IPS-NIHi7 (cell line): ENCODE data around the gene RNF17.
A peak's percentile ranks its signal among the peaks of the same experiment; 100 is the strongest.
"Not testable (repeated sequence)": the region's sequence is repeated elsewhere in the genome, so short reads cannot be mapped to it uniquely, and the experiment has no call there.

Experiments used
- DNase-seq: peaks from one replicate; pipeline ENCODE4 v3.0.0; 2012; ENCODE audit warnings: mixed read lengths; ENCODE audit errors: extremely low spot score

The RNF17 gene, protein sequence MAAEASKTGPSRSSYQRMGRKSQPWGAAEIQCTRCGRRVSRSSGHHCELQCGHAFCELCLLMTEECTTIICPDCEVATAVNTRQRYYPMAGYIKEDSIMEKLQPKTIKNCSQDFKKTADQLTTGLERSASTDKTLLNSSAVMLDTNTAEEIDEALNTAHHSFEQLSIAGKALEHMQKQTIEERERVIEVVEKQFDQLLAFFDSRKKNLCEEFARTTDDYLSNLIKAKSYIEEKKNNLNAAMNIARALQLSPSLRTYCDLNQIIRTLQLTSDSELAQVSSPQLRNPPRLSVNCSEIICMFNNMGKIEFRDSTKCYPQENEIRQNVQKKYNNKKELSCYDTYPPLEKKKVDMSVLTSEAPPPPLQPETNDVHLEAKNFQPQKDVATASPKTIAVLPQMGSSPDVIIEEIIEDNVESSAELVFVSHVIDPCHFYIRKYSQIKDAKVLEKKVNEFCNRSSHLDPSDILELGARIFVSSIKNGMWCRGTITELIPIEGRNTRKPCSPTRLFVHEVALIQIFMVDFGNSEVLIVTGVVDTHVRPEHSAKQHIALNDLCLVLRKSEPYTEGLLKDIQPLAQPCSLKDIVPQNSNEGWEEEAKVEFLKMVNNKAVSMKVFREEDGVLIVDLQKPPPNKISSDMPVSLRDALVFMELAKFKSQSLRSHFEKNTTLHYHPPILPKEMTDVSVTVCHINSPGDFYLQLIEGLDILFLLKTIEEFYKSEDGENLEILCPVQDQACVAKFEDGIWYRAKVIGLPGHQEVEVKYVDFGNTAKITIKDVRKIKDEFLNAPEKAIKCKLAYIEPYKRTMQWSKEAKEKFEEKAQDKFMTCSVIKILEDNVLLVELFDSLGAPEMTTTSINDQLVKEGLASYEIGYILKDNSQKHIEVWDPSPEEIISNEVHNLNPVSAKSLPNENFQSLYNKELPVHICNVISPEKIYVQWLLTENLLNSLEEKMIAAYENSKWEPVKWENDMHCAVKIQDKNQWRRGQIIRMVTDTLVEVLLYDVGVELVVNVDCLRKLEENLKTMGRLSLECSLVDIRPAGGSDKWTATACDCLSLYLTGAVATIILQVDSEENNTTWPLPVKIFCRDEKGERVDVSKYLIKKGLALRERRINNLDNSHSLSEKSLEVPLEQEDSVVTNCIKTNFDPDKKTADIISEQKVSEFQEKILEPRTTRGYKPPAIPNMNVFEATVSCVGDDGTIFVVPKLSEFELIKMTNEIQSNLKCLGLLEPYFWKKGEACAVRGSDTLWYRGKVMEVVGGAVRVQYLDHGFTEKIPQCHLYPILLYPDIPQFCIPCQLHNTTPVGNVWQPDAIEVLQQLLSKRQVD (N-terminal part only)

DNA sequence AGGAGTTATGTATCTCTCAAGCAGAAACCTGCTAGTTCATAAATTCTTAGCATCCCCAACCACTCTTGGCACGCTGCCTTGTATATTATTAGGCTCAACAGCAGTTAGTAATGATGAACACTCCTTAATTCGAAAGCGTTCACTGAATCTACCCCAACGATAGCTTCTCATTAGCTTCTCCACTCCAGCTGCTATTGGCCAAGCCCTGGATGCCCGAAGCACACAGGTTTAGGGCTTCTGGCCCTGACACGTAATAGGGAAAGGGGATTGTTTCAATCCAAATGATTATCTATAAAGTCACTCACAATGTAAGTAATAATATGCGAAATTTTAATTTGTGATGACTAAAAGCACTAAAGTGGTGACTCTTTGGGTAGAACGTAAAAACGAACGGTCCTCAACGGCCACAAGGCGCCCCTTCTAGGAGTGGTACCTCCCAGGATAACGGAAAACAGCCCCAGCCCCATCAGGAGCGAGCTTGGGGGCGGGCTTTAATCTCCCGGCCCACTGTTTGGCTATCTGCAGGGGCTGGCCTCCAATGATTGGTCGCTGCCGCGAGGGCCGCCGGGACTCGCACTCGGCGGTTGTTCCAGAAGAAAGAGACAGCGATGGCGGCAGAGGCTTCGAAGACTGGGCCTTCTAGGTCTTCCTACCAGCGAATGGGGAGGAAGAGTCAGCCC lies at the start of gene RNF17:
RNF17 (plus strand) TSS at position 574 of the 680 bp plus-strand sequence; CDS start at position 609, 35 bp downstream.
- DNase-seq: no peak

DNA sequence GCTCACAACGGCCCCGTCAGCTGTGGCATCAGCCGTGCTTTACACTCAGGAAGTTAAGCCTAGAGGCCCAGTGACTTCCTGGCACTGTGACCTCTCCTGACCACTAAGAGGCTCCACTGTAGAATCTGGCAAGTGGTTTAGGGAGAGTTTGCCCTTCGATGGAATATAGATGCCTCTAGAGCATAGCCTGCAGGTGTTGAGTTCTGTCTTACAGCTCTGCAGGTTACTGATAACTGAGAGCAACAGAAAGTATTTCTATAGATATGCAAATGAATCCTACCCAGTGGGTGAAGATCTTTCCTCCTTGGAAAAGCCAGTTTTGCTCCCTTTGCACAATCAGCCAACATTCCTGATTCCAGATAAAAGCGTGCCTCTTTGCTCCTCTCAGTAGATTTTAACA lies 48.0 kb upstream of the RNF17 start:
- peak; percentile 68 for DNase-seq

DNA sequence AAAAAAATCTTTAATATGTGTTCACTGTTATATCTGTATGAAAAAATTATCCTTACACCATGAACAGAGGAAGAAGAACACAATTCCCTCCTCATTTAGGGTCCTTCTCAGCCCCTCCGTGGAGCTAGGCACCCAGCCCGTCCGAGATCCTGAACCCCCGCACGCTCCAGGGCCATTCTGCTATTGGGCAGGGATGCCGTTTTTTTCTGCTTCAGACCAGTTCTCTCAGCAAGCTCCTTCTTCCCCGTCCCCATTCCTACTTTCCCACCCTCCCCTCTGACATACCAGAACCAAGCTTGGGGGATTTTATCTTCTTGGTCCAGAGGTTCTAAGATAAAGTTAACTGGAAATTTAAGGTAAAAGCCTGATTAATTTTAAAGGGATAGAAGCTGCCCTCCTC lies 47.5 kb upstream of the RNF17 start:
- peak; percentile 61 for DNase-seq

DNA sequence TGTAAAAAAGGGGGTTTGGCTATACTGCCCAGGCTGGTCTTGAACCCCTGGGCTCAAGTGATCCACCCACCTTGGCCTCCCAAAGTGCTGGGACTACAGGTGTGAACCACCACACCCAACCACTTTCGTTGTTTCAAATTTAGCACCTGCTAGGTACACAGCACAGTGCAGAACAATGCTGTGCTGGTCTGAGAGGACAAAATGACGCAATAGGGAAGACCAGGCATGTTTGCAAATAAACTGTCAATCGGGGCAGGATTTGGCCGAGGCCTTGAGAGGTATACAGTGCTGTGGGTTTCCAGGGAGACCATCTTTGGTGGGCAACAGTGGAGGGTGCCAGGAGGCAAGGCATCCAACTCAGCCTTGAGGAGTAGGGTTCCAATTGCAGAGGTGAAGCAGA lies 46.8 kb upstream of the RNF17 start:
- DNase-seq: no peak

DNA sequence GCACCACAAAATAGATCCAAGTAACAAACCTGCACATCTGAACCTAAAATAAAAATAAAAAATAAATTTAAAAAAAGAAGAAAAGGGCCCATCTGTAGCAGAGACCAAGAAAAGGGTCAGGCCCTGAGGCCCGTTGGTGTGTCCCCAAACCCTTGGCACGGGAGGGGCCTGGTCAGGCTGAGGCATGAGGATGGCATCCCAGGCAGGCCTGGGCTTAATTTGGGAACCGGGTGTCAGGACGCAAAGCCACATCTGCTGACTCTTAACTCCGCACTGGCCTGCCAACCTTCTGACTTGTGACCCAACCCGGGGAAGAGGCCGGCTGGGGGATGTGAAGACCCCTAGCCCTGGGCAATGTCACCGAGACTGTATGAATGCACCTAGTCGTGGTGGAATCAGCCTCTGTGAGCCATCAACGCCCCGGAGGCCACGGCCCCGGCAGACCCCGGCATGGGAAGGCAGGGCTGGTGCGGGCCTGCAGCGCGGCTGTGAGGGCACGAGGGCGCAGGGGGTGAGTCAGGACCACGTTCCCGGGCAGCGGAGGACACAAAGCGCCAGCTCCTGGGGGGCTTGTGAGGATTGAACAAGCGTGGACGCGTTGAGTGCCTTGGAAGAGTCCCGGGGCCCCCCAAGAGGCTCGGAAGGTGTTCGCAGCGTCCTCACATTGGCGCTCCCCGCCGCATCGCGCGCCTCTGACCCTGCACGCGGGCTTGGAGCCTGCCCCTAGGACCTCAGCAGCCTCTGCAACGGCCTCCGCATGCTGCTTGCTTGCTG lies 45.6 kb upstream of the RNF17 start:
- DNase-seq: no peak

DNA sequence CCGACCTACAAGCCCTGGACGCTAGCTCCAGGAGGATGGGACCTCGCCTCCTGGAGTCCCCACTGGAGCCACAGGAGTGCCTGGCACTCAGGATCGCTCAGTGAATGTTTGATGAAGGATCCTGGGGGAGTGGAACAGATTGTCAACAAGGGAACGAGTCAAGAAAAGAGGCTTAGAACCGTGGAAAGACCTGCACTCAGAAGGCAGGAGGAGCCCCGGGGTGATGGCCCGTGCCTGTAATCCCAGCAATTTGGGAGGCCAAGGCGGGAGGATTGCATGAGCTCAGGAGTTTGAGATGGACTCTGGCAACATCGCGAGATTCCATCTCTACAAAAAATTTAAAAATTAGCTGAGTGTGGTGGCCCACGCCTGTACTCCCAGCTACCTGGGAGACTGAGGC lies 44.8 kb upstream of the RNF17 start:
- no peak for DNase-seq

DNA sequence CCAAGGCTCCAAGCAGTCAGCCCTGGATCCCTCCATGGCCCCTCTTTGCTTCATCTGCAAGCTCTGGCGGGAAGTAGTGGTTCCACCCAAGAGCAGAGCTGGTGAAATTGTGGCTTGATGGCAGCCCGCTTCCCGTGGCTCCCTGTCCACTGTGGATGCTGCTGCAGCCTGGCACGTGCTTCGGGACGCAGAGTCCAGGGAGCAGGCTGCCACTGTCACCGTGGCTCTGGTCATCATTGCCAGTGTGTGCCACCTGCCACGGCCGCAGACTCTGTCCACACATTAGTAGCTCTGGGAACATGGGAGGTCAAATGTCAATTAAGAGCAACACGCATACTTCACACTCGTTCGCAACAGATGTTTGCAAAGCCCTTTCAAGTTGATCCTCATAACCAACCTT lies 40.8 kb upstream of the RNF17 start:
- DNase-seq: no peak

DNA sequence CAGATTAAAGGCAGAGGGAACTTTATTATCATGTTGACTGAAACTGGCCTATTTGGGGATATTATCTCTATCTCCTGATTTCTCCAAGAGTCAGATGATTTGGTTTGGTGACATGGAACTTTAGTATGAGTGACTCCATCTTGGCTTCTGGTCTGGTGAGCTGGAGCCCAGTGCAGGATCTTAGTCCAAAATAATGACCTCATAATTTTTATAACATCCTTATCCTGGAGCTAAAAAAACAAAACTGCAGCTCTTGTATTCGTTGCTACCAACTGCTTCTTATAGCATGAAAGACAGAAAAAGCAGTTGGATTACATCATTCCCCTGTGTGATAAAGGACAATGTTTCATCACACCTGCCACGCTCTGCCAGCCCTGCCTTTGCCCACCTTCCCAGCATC lies 39.3 kb upstream of the RNF17 start:
- no peak for DNase-seq

DNA sequence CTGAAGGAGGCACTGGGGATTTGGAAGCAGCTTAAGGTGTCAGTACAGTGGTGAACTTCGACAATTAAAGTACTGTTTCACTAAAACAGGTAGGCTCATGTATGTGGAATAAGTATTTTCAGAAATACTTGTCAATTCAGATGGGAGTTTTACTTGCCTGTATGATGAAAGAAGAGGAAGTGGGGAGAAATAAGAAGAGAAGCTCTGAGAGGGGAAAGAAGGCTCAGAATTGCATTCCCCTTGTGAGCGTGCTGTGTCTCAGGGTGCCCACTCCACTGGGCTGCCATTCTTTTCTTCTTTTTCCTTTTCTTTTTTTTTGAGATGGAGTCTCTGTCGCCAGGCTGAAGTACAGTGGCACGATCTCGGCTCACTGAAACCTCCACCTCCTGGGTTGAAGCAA lies 38.6 kb upstream of the RNF17 start:
- no peak for DNase-seq

DNA sequence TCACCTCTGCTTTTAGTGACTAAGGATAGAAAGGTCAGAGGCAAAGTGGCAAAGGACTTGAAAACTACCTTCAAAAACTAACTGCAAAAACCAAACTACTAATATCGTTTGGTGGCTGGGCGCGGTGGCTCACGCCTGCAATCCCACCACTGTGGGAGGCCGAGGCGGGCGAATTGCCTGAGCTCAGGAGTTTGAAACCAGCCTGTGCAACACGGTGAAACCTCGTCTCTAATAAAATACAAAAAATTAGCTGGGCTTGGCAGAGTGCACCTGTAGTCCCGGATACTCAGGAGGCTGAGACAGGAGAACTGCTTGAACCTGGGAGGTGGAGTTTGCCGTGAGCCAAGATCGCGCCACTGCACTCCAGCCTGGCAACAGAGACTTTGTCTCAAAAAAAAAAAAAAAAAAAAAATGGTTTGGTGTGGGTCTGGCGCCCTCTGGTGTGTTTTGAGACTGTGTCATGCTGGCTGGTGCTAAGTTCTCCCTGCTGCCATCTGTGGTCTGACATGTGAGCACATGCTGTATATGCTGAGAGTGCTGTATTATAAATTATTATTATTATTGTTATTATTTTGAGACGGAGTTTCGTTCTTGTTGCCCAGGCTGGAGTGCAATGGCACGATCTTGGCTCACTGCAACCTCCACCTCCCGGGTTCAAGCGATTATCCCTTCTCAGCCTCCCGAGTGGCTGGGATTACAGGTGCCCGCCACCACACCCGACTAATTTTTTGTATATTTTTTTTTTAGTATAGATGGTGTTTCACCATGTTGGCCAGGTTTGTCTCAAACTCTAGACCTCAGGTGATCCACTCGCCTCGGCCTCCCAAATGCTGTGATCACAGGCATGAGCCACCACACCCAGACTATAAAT lies 36.0 kb upstream of the RNF17 start:
- peak; percentile 85 for DNase-seq

DNA sequence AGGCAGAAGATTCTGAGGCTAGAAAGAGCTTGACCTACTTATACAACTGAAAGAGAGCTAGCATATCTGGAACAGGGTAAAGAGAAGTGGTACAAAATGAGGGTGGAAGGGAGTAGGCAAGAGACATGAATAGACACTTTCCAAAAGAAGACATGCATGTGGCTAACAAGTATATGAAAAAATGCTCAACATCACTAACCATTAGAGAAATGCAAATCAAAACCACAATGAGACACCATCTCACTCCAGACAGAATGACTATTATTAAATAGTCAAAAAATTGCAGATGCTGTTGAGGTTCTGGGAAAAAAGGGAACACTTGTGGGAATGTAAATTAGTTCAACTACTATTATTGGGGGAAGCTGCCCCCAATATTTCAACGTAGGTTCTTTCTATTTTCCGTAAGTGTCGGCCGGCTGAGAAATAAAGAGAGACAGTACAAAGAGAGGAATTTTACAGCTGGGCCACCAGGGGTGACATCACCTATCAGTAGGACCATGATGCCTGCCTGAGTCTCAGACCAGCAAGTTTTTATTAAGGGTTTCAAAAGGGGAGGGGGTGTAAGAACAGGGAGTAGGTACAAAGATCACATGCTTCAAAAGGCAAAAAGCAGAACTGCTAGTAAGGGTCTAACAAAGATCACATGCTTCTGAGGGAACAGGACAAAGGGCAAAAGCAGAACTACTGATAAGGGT lies 32.9 kb upstream of the RNF17 start:
- DNase-seq: not testable (repeated sequence)

DNA sequence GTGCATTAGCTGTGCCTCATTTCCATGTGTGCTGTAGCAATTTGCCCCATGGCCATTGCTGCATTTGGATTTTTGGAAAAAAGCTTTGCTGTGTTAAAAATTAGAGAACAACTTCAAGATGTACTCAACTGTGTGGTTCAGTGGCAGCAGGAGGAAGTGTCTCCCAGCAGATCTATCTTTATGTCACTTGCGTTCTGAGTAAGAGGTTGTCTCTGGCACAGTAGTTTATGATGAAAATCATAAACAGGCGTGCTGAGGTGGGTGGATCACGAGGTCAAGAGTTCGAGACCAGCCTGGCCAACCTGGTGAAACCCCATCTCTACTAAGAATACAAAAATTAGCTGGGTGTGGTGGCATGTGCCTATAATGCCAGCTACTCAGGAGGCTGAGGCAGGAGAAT lies 29.0 kb upstream of the RNF17 start:
- no peak for DNase-seq

DNA sequence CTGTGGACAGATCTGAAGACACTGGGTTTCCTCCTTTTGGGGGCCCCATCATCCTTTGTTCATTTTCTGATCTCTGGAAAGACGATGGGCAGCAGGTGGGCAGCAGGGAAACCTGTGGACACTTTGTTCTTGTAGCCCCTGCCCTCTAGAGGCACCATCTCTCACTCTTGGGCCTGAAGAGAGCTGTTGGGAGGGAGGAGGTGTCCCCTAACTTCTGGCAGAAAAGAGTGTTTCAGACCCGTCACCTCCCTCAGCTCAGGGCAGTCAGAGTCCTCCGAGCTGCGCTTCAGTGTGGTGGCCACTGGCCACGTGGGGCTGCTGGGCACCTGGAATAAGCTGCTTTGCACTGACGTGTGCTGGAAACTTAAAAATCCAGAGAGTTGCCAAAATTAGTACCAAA lies 26.9 kb upstream of the RNF17 start:
- peak; percentile 52 for DNase-seq

DNA sequence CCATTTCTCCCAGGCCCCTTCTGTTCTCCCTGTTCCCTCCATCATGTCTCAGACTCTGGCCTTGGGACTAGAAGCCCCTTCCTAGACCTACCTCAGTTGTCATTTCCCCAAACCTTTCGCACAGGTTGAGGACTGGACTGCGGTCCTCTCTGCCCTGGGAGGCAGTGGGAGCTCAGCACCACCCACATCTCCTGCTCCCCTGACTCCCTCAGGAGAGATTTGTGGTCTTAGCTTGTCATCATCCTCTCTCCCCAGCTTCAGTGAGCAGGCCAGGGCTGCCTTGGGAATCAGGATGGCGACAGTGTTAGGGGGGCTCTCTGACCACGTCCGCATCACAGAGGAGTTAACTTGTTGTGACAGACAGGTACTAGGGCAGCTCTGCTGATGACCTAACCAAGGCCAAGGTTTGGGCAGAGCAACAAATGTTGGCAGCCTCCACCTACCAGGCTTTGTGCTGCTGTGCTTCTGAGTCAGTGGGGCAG lies 25.6 kb upstream of the RNF17 start:
- DNase-seq: no peak

DNA sequence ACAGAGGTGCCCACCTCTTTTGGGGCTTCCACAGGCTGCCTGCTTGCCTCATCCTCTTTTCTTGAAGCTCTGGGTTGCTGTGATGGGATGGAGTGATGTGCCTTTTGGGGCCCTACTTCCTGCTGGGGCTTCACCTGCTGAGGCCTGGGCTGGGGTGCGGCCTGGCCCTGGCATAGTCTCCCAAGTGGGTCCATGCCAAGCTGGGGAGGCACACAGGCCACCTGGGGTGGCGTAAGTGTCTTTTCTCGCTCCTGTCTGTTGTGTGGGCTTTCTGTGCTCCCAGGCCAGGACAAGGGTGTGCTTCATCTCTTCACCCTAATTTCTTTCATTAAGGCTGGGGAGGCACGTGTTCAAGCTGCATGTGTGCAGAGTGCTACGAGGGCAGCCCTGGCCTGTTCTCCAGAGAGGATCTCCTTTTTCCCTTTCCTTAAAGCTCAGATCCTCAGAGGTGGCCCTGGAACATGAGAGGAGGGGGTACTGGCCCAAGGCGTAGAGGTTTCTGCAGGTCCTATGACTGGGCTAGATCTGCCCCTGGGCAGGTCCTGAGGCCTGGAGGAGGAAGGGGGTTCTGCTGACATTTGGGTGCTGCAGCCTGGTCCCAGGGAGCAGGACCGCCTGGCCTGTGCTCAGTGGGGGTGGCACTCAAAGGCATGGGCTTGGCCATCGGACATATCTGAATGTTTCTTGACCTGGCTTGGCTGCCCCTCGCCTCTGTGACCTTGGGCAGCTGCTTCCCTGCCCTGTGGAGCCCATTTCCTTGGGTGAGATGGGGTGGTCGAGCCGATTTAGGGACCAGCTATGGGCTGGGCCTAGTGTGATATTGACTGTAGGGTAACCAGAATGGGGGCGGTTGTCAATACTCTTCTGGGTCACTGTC lies 23.7 kb upstream of the RNF17 start:
- DNase-seq: no peak

DNA sequence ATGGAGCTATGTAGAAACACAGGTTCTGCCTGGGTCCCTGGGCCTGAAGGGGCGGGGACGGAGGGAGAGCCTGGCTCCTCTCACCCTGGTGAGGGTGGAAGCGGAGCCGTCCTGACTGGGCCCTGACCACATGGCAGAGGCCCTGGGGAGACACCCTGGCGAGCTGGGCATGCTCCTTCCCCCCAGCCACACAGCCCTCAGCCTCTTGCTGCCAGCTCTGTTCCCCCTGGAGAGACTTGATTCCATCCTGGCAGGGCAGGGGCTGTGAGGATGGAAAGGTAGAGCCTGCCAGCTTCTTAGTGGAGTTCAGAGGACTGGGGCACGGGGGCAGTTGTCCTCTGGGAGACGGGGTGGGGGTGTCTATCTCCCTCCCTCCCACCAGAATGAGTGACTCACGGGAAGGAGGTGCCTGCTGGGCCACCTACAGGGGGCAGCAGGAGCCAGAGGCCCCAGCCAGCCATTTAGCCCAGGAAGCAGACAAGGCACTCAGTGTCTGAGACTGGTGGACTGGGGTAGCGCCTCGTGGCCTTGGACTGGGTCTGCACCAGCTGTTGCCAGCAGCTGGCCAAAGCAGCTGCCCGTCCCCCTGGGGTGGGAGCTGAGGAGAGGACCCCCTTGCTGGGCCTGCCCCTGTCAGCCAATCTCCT lies 22.8 kb upstream of the RNF17 start:
- DNase-seq: peak; percentile 62

DNA sequence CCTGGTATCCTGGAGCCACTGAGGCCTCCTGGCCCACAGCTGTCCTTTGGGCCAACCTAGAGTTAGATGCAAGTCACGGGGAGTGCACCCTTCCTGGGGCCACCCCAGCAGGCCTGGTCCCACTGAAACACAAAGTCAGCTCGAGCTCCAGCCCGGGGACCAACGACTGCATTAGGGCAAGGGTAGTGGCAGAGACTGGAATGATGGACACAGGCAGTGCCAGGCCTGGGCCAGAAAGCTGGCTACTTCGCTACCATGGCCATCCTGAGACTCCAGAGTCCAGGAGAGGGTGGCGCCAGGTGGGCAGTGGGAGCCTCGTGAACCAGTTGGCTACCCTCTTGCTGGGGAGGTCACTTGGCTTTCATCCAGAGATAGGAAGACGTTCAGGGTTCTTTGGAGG lies 22.2 kb upstream of the RNF17 start:
- DNase-seq: no peak
